ENCODE results near the gene FASLG. TPM values are rescaled to one million over a fixed set of nuclear protein-coding genes. Genes with fewer than 3 reads are reported as not detected.

The FASLG gene
- total RNA-seq, 1 experiment from 2014 or later: not detected

- no peak for DNase-seq
- H3K27ac Mint-ChIP-seq (ENCODE audit: unreplicated experiment): no peak overlapping the region
- intact Hi-C loops (cut with micrococcal nuclease; ENCODE audit: unreplicated experiment): no loop called here
- peaks cover 13% of the 10 kb centered on the region for H3K4me1 Mint-ChIP-seq (ENCODE audit: low read depth, unreplicated experiment)
- BruUV-seq (replicated peaks): no TSS peak
- H3K36me3 Mint-ChIP-seq (ENCODE audit: insufficient read depth, unreplicated experiment): no peaks in the 10 kb centered on the region
- no peak overlapping the region for H3K4me3 Mint-ChIP-seq (ENCODE audit: low read depth, unreplicated experiment)
- H3K9me3 Mint-ChIP-seq (ENCODE audit: low read depth, unreplicated experiment): peaks cover 4% of the 10 kb centered on the region
- no peak for TF ChIP-seq CTCF (IDR thresholded peaks at IDR 0.05; ENCODE audit: unreplicated experiment)
- no peaks in the 10 kb centered on the region for H3K27me3 Mint-ChIP-seq (ENCODE audit: unreplicated experiment)
- CTCF ChIA-PET: no interaction called here
Observed at GRCh38 chr1:172711558-172711957, 52.7 kb downstream of the FASLG start.

- Mint-ChIP-seq H3K36me3 (ENCODE audit: insufficient read depth, unreplicated experiment) (peaks cover 4% of the 10 kb centered on the region), H3K4me3 (ENCODE audit: low read depth, unreplicated experiment) (no peak overlapping the region), H3K4me1 (ENCODE audit: low read depth, unreplicated experiment) (peaks cover 17% of the 10 kb centered on the region), H3K27me3 (ENCODE audit: unreplicated experiment) (no peaks in the 10 kb centered on the region), H3K9me3 (ENCODE audit: low read depth, unreplicated experiment) (peaks cover 4% of the 10 kb centered on the region), H3K27ac (ENCODE audit: unreplicated experiment) (no peak overlapping the region)
- TF ChIP-seq CTCF (IDR thresholded peaks at IDR 0.05; ENCODE audit: unreplicated experiment): no peak
- CTCF ChIA-PET: no interaction called here
- no peak for DNase-seq
- intact Hi-C loops (cut with micrococcal nuclease; ENCODE audit: unreplicated experiment): no loop called here
- BruUV-seq (replicated peaks): no TSS peak
Observed at GRCh38 chr1:172713466-172713865, 54.6 kb downstream of the FASLG start.

Other genes starting within 250 kb of the FASLG start
- gene C1orf105, start 238.4 kb upstream of the FASLG start, total RNA-seq (2022): not detected in 2 replicates
- gene PIGC, start 215.0 kb upstream of the FASLG start, total RNA-seq (2022): 29.2 TPM in 2 replicates
- gene SUCO, start 126.0 kb upstream of the FASLG start, total RNA-seq (2022): 65.3 and 84.6 TPM in 2 replicates

Measured in Calu3 (cell line).